Astrocyte of the cerebellum (primary cell): ENCODE measurements around the gene CTSC.

Experiments
- DNase-seq: peaks from one replicate; pipeline ENCODE4 v3.0.0-alpha.2; 2011; ENCODE audit warnings: low read depth
- H3K4me3 ChIP-seq: 2 replicates; pipeline ENCODE4 v1.5.1; 2011; ENCODE audit warnings: mild to moderate bottlenecking, low read depth, low read length, moderate library complexity
- in situ Hi-C: cut with HindIII; loops from 2 replicates; pipeline ENCODE4 v1.10.0; 2017; ENCODE audit warnings: low sequenced_read_pairs
- TF ChIP-seq, protein P1 (sequence below): IDR thresholded peaks from 2 replicates; pipeline ENCODE4 v1.5.1; 2012; ENCODE audit warnings: low read length, low read depth, moderate library complexity, mild to moderate bottlenecking; ENCODE audit errors: missing control alignments

Gene CTSC

DNA sequence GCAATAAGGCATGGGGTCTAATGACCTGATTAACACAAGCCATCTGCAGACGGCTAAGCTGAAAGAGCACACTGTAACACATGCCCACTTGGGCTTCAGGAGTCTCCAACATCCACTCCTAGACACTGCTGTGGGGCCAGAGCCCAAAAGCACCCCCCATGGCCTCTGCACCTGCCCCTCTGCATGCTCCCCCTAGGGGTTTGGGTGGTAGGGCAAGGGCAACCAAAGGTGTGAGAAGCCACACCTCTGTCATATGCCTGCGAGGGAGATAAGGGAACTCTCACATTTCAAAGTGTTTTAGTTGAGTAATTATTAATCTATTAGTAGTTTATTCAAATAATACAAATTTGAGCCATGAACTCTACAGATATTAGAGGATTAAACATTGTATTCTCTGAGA is 30.8 kb downstream of the CTSC start:
- TF ChIP-seq, protein P1, sequence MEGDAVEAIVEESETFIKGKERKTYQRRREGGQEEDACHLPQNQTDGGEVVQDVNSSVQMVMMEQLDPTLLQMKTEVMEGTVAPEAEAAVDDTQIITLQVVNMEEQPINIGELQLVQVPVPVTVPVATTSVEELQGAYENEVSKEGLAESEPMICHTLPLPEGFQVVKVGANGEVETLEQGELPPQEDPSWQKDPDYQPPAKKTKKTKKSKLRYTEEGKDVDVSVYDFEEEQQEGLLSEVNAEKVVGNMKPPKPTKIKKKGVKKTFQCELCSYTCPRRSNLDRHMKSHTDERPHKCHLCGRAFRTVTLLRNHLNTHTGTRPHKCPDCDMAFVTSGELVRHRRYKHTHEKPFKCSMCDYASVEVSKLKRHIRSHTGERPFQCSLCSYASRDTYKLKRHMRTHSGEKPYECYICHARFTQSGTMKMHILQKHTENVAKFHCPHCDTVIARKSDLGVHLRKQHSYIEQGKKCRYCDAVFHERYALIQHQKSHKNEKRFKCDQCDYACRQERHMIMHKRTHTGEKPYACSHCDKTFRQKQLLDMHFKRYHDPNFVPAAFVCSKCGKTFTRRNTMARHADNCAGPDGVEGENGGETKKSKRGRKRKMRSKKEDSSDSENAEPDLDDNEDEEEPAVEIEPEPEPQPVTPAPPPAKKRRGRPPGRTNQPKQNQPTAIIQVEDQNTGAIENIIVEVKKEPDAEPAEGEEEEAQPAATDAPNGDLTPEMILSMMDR: no peak
- no peak for DNase-seq
- in situ Hi-C loops: no loop called here
- H3K4me3 ChIP-seq: no peak overlapping the region

DNA sequence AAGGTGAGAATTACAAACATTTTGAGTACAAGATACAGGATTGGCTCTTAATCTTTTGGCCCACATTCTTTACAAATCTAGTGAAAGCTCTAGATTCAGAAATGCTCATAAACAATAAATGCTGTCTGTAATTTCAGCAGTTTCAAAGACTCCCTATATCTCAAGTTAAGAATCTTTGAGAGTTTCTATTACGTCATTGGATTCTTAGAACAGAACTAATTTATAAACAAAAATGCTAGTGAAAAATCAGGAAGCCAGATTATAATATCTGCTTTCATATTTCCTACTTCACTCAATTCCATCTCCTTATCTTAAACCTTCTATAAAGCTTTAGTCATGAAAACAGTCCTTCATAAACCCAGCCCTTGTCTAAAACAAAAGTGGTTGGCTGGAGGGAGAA is 32.1 kb downstream of the CTSC start:
- H3K4me3 ChIP-seq: no peak overlapping the region
- DNase-seq: no peak
- TF ChIP-seq, protein P1: no peak
- in situ Hi-C loops: no loop called here

- DNase-seq: no peak
- TF ChIP-seq, protein P1: no peak
- in situ Hi-C loops: no loop called here
- no peak overlapping the region for H3K4me3 ChIP-seq
Observed at GRCh38 chr11:88304352-88304751, 33.2 kb downstream of the CTSC start.

GRCh38 chr11:88303037-88303436 is 34.5 kb downstream of the CTSC start:
- TF ChIP-seq, protein P1: no peak
- DNase-seq: no peak
- in situ Hi-C loops: no loop called here
- H3K4me3 ChIP-seq: no peak overlapping the region

DNA sequence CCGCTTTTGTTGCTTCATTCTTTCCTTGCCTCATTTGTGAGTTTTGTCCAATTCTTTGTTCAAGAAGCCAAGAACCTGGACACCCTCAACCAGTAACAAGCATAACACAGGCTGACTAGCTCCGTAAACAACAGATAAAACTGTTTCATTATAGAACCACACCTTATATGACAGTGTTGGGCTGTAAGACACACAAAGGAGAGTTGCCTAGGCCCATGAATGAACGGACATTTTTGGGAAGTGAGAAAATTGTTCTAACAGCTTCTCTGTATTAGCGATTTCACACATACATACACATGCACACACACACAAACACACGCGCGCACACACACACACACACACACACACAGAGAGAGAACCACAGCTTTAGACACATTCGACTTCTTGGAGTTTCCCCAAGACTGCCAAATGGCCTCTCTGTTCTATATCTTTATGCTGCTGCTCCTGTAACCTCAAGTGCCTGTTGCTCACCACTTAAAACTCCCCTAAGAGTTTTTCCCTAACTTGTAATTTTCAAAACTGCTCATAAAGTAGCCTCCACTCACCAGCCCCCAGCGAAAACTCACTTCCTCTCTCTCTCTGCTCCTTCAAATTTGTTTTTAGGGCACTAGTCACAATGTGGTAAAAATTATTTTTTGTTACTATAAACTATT is 35.9 kb downstream of the CTSC start:
- no peak overlapping the region for H3K4me3 ChIP-seq
- TF ChIP-seq, protein P1: no peak
- in situ Hi-C loops: no loop called here
- no peak for DNase-seq

DNA sequence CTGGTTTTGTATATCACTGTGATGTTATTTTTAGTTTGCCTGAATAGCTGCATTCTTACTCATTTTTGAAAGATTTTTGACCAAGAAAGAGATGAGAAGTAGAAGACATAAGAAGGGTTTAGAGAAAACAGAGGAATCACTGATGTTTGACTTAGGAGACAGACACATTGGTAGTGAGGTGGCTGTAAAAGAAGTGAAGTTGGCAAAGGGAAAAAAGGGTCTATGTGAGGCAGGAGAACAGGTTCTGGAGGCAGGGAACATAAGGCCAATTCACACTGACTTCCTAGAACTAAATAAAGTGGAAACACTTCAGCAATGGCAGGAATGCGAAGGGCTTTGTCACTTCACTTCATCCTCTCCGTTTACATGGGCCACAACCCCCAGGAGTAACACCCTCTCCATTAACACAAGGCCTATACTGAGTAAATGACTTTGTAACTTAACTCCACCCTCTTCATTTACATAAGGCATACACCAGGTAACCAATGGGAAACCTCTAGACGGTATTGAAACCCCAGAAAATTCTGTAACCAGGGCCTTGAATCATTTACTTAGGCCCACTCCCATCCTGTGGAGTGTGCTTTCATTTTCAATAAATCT is 36.5 kb downstream of the CTSC start:
- in situ Hi-C loops: no loop called here
- no peak for DNase-seq
- TF ChIP-seq, protein P1: no peak
- no peak overlapping the region for H3K4me3 ChIP-seq
